ENCODE data around the gene CGRRF1.

Gene CGRRF1

GRCh38 chr14:54550514-54550913 lies 40.8 kb downstream of the CGRRF1 start:
- DNase-seq, result no peak

- DNase-seq, result no peak
Observed at GRCh38 chr14:54554401-54554800, 44.7 kb downstream of the CGRRF1 start.

- no peak for DNase-seq
Observed at GRCh38 chr14:54555651-54556050, 45.9 kb downstream of the CGRRF1 start.

GRCh38 chr14:54556535-54556934 lies 46.8 kb downstream of the CGRRF1 start:
- no peak for DNase-seq

- no peak for DNase-seq
Observed at GRCh38 chr14:54562334-54562733, 52.6 kb downstream of the CGRRF1 start.

- peak; percentile 48 for DNase-seq
Observed at GRCh38 chr14:54564071-54564867, 54.6 kb downstream of the CGRRF1 start.

- peak; percentile 62 for DNase-seq
Observed at GRCh38 chr14:54564868-54565784, 55.4 kb downstream of the CGRRF1 start.

GRCh38 chr14:54565785-54566409 lies 56.2 kb downstream of the CGRRF1 start:
- peak; percentile 76 for DNase-seq

- peak; percentile 77 for DNase-seq
Observed at GRCh38 chr14:54566410-54567223, 56.9 kb downstream of the CGRRF1 start, which contains the start of gene SAMD4A. Gene SAMD4A (plus strand): TSS chr14:54567128. CDS start chr14:54567917, 789 bp downstream.

- no peak for DNase-seq
Observed at GRCh38 chr14:54567224-54567638, 57.5 kb downstream of the CGRRF1 start.

GRCh38 chr14:54567639-54568561 lies 58.2 kb downstream of the CGRRF1 start:
- peak; percentile 57 for DNase-seq

GRCh38 chr14:54568821-54569595 lies 59.3 kb downstream of the CGRRF1 start:
- no peak for DNase-seq

GRCh38 chr14:54570047-54570446 lies 60.3 kb downstream of the CGRRF1 start:
- DNase-seq, result no peak

- DNase-seq, result peak; percentile 52
Observed at GRCh38 chr14:54570631-54571415, 61.1 kb downstream of the CGRRF1 start.

- peak; percentile 44 for DNase-seq
Observed at GRCh38 chr14:54572316-54572715, 62.6 kb downstream of the CGRRF1 start.

- DNase-seq, result no peak
Observed at GRCh38 chr14:54574528-54574927, 64.8 kb downstream of the CGRRF1 start.

GRCh38 chr14:54577494-54577893 lies 67.8 kb downstream of the CGRRF1 start:
- peak; percentile 21 for DNase-seq

- DNase-seq, result no peak
Observed at GRCh38 chr14:54577977-54578376, 68.3 kb downstream of the CGRRF1 start.

- no peak for DNase-seq
Observed at GRCh38 chr14:54579621-54580020, 69.9 kb downstream of the CGRRF1 start.

Measured in activated CD4-positive, alpha-beta T cell treated with anti-CD3 and anti-CD28 coated beads, Interleukin-10, Interleukin-2, amounts not matched to agents 100 ng/mL and 50 ng/mL, durations not matched to agents 16 hours and 8 hours (primary cell).